Astrocyte (in vitro differentiated cells and primary cell): ENCODE results near the gene CELF2. TPM values are rescaled to one million over a fixed set of nuclear protein-coding genes. Genes with fewer than 3 reads are reported as not detected.
A peak's percentile ranks its signal among the peaks of the same experiment; 100 is the strongest.

Source experiments
- DNase-seq: peaks from one replicate; pipeline ENCODE4 v3.0.0-alpha.2; 2010; ENCODE audit warnings: low read depth
- FAIRE-seq: peaks from 2 replicates; lab custom pipeline; 2011; peaks lifted over from hg19 to GRCh38; lab: Jason Lieb, UNC
- H2AFZ ChIP-seq: 2 replicates; pipeline ENCODE4 v1.6.0; 2012; ENCODE audit warnings: low read depth, low read length, inconsistent platforms
- H3K27ac ChIP-seq: 2 replicates; pipeline ENCODE4 v1.5.1; 2011; ENCODE audit warnings: low read depth, low read length, inconsistent platforms
- H3K27me3 ChIP-seq: 2 replicates; pipeline ENCODE4 v1.6.0; 2011; ENCODE audit warnings: low read length, inconsistent platforms; ENCODE audit not compliant: insufficient read depth
- H3K36me3 ChIP-seq: 2 replicates; pipeline ENCODE4 v1.5.1; 2011; ENCODE audit warnings: low read length, inconsistent platforms; ENCODE audit not compliant: insufficient read depth
- H3K4me1 ChIP-seq: 2 replicates; pipeline ENCODE4 v1.5.1; 2011; ENCODE audit warnings: low read length, inconsistent platforms; ENCODE audit not compliant: insufficient read depth
- H3K4me2 ChIP-seq: 2 replicates; pipeline ENCODE4 v1.6.0; 2012; ENCODE audit warnings: low read length, inconsistent platforms
- H3K4me3 ChIP-seq: 2 replicates; pipeline ENCODE4 v1.5.1; 2011; ENCODE audit warnings: low read depth, mild to moderate bottlenecking, low read length, inconsistent platforms; ENCODE audit not compliant: insufficient read depth
- H3K79me2 ChIP-seq: 2 replicates; pipeline ENCODE4 v1.6.0; 2012; ENCODE audit warnings: mild to moderate bottlenecking, low read length, inconsistent platforms; ENCODE audit not compliant: insufficient read depth
- H3K9ac ChIP-seq: 2 replicates; pipeline ENCODE4 v1.6.0; 2012; ENCODE audit warnings: mild to moderate bottlenecking, low read length, inconsistent platforms
- H3K9me3 ChIP-seq: 2 replicates; pipeline ENCODE4 v1.5.1; 2012; ENCODE audit warnings: low read depth, mild to moderate bottlenecking, low read length, inconsistent platforms; ENCODE audit not compliant: insufficient read depth
- H4K20me1 ChIP-seq: 2 replicates; pipeline ENCODE4 v1.6.0; 2012; ENCODE audit warnings: low read length, inconsistent platforms; ENCODE audit not compliant: insufficient read depth
- H3K27ac Mint-ChIP-seq: one replicate; pipeline ENCODE4 v1.8.0; 2021; ENCODE audit warnings: mild to moderate bottlenecking, mixed read lengths; ENCODE audit not compliant: unreplicated experiment
- H3K27me3 Mint-ChIP-seq: one replicate; pipeline ENCODE4 v1.8.0; 2021; ENCODE audit warnings: low read depth, mixed read lengths; ENCODE audit not compliant: unreplicated experiment
- H3K36me3 Mint-ChIP-seq: one replicate; pipeline ENCODE4 v1.8.0; 2021; ENCODE audit warnings: low read depth, mixed read lengths; ENCODE audit not compliant: unreplicated experiment
- H3K4me1 Mint-ChIP-seq: one replicate; pipeline ENCODE4 v1.8.0; 2021; ENCODE audit warnings: low read depth, mixed read lengths; ENCODE audit not compliant: unreplicated experiment
- H3K4me3 Mint-ChIP-seq: one replicate; pipeline ENCODE4 v1.8.0; 2021; ENCODE audit warnings: mild to moderate bottlenecking, moderate library complexity, mixed read lengths; ENCODE audit not compliant: unreplicated experiment
- H3K9me3 Mint-ChIP-seq: one replicate; pipeline ENCODE4 v1.8.0; 2021; ENCODE audit warnings: mild to moderate bottlenecking, mixed read lengths; ENCODE audit not compliant: unreplicated experiment
- CTCF ChIP-seq: IDR thresholded peaks from 2 replicates; pipeline ENCODE4 v1.5.1; 2011; ENCODE audit warnings: low read depth, mild to moderate bottlenecking, inconsistent platforms, low read length, moderate library complexity; ENCODE audit not compliant: insufficient read depth
- EZH2 ChIP-seq: IDR thresholded peaks from 2 replicates; pipeline ENCODE4 v1.6.1; 2012; ENCODE audit warnings: mild to moderate bottlenecking, low read length, inconsistent platforms; ENCODE audit not compliant: insufficient read depth
- total RNA-seq: library from RNA; stranded (reverse); gene quantifications from 2 replicates; pipeline ENCODE4 v1.2.1, GENCODE V29; 2021

The CELF2 gene
- total RNA-seq, 1 donor from 2014 or later, result 76.1 TPM

DNA sequence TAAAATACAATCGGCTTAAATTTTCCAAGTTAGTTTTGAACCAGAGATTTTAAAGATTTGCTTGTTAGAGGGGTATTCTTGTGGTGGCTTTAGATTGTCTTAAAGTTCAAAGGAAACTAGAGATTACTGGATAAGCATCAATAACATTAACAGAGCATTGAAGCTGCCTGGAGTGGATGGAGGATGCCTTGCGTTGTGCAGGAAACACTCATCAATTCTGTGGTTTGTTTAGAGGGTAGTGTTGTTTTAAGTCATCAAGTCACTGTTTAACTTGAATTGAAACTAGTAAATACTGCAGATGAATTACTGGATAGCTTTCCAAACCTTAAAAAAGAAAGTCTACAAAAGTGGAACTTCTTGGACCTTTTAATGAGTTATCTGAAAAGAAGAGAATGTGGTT, 218.6 kb downstream of the CELF2 start:
- H3K4me3 Mint-ChIP-seq, result no peak overlapping the region
- Histone ChIP-seq H3K36me3 (no peaks in the 10 kb centered on the region), H3K79me2 (no peaks in the 10 kb centered on the region), H3K4me1 (no peaks in the 10 kb centered on the region), H3K27me3 (no peaks in the 10 kb centered on the region), H4K20me1 (no peaks in the 10 kb centered on the region), H3K4me2 (no peak overlapping the region), H3K4me3 (no peak overlapping the region), H3K9me3 (no peaks in the 10 kb centered on the region), H2AFZ (no peak overlapping the region), H3K27ac (no peak overlapping the region), H3K9ac (no peak overlapping the region)
- no peak for TF ChIP-seq CTCF
- TF ChIP-seq EZH2, result no peak
- H3K9me3 Mint-ChIP-seq, result no peaks in the 10 kb centered on the region
- peak; percentile 9 for DNase-seq
- no peaks in the 10 kb centered on the region for H3K27me3 Mint-ChIP-seq
- no peak overlapping the region for H3K27ac Mint-ChIP-seq
- H3K36me3 Mint-ChIP-seq, result no peaks in the 10 kb centered on the region
- H3K4me1 Mint-ChIP-seq, result peaks cover 15% of the 10 kb centered on the region
- FAIRE-seq, result no peak

- Histone ChIP-seq H3K4me2 (no peak overlapping the region), H3K36me3 (no peaks in the 10 kb centered on the region), H3K9ac (no peak overlapping the region), H3K27ac (no peak overlapping the region), H3K9me3 (no peaks in the 10 kb centered on the region), H2AFZ (no peak overlapping the region), H3K79me2 (no peaks in the 10 kb centered on the region), H3K4me1 (peaks cover 5% of the 10 kb centered on the region), H4K20me1 (no peaks in the 10 kb centered on the region), H3K4me3 (no peak overlapping the region), H3K27me3 (no peaks in the 10 kb centered on the region)
- no peaks in the 10 kb centered on the region for H3K36me3 Mint-ChIP-seq
- H3K9me3 Mint-ChIP-seq, result no peaks in the 10 kb centered on the region
- H3K27me3 Mint-ChIP-seq, result no peaks in the 10 kb centered on the region
- no peak overlapping the region for H3K27ac Mint-ChIP-seq
- FAIRE-seq (no peak), DNase-seq (no peak)
- H3K4me1 Mint-ChIP-seq, result peaks cover 16% of the 10 kb centered on the region
- H3K4me3 Mint-ChIP-seq, result no peak overlapping the region
- TF ChIP-seq EZH2 (no peak), CTCF (no peak)
These were observed 219.9 kb downstream of the CELF2 start for GRCh38 chr10:11237571-11237970.

DNA sequence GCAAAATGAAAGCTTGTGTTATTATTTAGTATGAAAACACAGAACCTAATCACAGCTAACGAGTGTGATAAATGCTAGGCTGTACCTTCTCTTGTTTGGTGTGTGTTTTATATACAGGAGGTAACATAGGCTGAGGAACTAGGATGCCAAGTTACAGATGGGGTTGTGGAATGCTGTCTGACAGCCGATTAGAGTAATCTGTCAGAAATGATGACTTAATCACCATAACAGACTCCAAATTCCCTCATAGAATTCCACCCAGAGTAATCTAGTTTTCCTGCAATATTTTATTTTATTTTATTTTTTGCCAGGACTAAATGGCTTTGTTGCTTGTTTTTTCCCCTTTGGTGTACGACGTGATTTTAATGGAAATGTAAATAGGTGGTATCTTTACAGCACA, 221.2 kb downstream of the CELF2 start:
- Mint-ChIP-seq H3K36me3 (no peaks in the 10 kb centered on the region), H3K4me1 (peaks cover 24% of the 10 kb centered on the region), H3K27me3 (no peaks in the 10 kb centered on the region), H3K27ac (peak overlapping the region; percentile 27), H3K9me3 (no peaks in the 10 kb centered on the region), H3K4me3 (no peak overlapping the region)
- no peaks in the 10 kb centered on the region for H3K9me3 ChIP-seq
- FAIRE-seq (no peak), DNase-seq (no peak)
- TF ChIP-seq CTCF (no peak), EZH2 (no peak)
- no peaks in the 10 kb centered on the region for H3K36me3 ChIP-seq
- peaks cover 7% of the 10 kb centered on the region for H3K4me1 ChIP-seq
- no peak overlapping the region for H3K27ac ChIP-seq
- H3K79me2 ChIP-seq, result no peaks in the 10 kb centered on the region
- no peaks in the 10 kb centered on the region for H4K20me1 ChIP-seq
- no peak overlapping the region for H3K4me2 ChIP-seq
- no peak overlapping the region for H2AFZ ChIP-seq
- H3K4me3 ChIP-seq, result no peak overlapping the region
- H3K27me3 ChIP-seq, result no peaks in the 10 kb centered on the region
- H3K9ac ChIP-seq, result no peak overlapping the region
